ENCODE measurements around the gene DCTN2.

Gene DCTN2

DNA sequence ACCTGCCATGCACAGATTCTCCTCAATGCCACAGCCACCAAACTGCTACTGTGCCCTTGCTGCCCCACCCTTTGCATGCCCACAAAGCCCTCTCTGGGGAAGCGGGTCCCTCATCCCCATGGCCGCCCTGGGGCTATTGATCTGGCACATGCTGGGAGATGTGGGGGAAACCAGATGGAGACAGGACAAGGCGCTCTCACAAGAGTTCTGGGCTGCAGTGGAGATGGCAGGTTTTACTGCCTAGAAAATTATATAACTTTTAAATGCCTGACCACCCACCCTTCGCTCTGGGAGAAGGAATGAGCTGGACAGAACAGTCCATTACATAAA lies 33.4 kb upstream of the DCTN2 start:
- no peak for TF ChIP-seq FOXM1 (IDR thresholded peaks at IDR 0.05; ENCODE audit: borderline replicate concordance, low read depth)
- TF ChIP-seq USF1 (IDR thresholded peaks at IDR 0.05), result no peak
- no peak for TF ChIP-seq EP300 (IDR thresholded peaks at IDR 0.05; ENCODE audit: borderline replicate concordance)
- TF ChIP-seq EGR1 (IDR thresholded peaks at IDR 0.05), result no peak
- no peak for TF ChIP-seq ZBTB7A (IDR thresholded peaks at IDR 0.05; ENCODE audit: low read depth)
- TF ChIP-seq TCF12 (IDR thresholded peaks at IDR 0.05; ENCODE audit: low read depth), result no peak
- no peak for TF ChIP-seq YY1 (IDR thresholded peaks at IDR 0.05; ENCODE audit: low read depth)
- no peak for TF ChIP-seq RAD21 (IDR thresholded peaks at IDR 0.05; ENCODE audit: low read depth)
- no peak for TF ChIP-seq TAF1 (IDR thresholded peaks at IDR 0.05; ENCODE audit: low read depth)
- no peak for TF ChIP-seq TEAD4 (IDR thresholded peaks at IDR 0.05)
- no peak for TF ChIP-seq CREB1 (IDR thresholded peaks at IDR 0.05; ENCODE audit: low read depth)
- TF ChIP-seq MAX (IDR thresholded peaks at IDR 0.05), result no peak
- no peak for TF ChIP-seq NFIC (IDR thresholded peaks at IDR 0.05)
- TF ChIP-seq, protein P1, sequence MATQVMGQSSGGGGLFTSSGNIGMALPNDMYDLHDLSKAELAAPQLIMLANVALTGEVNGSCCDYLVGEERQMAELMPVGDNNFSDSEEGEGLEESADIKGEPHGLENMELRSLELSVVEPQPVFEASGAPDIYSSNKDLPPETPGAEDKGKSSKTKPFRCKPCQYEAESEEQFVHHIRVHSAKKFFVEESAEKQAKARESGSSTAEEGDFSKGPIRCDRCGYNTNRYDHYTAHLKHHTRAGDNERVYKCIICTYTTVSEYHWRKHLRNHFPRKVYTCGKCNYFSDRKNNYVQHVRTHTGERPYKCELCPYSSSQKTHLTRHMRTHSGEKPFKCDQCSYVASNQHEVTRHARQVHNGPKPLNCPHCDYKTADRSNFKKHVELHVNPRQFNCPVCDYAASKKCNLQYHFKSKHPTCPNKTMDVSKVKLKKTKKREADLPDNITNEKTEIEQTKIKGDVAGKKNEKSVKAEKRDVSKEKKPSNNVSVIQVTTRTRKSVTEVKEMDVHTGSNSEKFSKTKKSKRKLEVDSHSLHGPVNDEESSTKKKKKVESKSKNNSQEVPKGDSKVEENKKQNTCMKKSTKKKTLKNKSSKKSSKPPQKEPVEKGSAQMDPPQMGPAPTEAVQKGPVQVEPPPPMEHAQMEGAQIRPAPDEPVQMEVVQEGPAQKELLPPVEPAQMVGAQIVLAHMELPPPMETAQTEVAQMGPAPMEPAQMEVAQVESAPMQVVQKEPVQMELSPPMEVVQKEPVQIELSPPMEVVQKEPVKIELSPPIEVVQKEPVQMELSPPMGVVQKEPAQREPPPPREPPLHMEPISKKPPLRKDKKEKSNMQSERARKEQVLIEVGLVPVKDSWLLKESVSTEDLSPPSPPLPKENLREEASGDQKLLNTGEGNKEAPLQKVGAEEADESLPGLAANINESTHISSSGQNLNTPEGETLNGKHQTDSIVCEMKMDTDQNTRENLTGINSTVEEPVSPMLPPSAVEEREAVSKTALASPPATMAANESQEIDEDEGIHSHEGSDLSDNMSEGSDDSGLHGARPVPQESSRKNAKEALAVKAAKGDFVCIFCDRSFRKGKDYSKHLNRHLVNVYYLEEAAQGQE (IDR thresholded peaks at IDR 0.05; ENCODE audit: low read depth), result no peak
- TF ChIP-seq CEBPB (IDR thresholded peaks at IDR 0.05), result no peak

DNA sequence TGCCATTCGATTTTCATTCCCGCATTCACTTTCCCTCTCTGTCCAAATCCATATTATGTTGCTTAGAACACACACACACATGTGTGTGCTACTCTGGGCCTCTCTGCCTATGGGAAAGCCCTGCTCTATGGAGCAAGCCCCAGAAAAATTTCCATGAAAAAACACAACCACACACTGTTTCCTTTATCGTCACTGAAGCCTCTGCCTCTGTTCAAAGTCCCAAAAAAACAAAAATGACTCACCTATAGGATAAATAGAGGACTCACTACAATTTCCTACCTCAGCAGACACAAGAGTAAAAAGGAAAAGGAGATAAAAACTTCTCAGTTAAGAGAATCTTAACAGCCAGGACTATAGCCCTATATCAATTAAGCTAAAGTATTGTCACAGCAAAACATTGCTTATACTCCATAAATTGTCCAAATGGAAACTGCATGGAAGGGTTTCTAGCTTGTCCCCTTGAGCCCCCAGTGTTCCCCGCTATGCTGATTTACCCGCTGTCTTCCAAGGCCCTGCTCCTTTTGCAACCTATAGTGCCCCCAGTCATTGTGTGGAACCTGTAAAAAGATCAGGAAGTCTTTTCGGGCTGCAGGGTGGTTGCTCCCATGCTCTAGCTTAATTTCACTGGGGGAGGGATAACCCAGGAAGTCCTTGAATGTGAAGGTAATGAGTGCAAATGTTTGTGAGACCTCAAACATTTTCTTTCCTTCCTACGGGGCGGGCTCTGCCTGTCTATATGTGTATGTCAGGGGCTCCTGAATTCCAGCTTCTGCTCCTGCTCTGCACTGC lies 32.9 kb upstream of the DCTN2 start:
- TF ChIP-seq EGR1 (IDR thresholded peaks at IDR 0.05) (no peak), TAF1 (IDR thresholded peaks at IDR 0.05; ENCODE audit: low read depth) (no peak), MAX (IDR thresholded peaks at IDR 0.05) (no peak), YY1 (IDR thresholded peaks at IDR 0.05; ENCODE audit: low read depth) (no peak), EP300 (IDR thresholded peaks at IDR 0.05; ENCODE audit: borderline replicate concordance) (no peak), TEAD4 (IDR thresholded peaks at IDR 0.05) (no peak), NFIC (IDR thresholded peaks at IDR 0.05) (no peak), TCF12 (IDR thresholded peaks at IDR 0.05; ENCODE audit: low read depth) (no peak), CREB1 (IDR thresholded peaks at IDR 0.05; ENCODE audit: low read depth) (no peak), FOXM1 (IDR thresholded peaks at IDR 0.05; ENCODE audit: borderline replicate concordance, low read depth) (no peak), CEBPB (IDR thresholded peaks at IDR 0.05) (no peak)
- TF ChIP-seq, protein P1 (IDR thresholded peaks at IDR 0.05; ENCODE audit: low read depth), result no peak

GRCh38 chr12:57579011-57579410 lies 32.0 kb upstream of the DCTN2 start:
- no peak for TF ChIP-seq TEAD4 (IDR thresholded peaks at IDR 0.05)
- no peak for TF ChIP-seq USF1 (IDR thresholded peaks at IDR 0.05)
- no peak for TF ChIP-seq EP300 (IDR thresholded peaks at IDR 0.05; ENCODE audit: borderline replicate concordance)
- no peak for TF ChIP-seq NFIC (IDR thresholded peaks at IDR 0.05)
- no peak for TF ChIP-seq TCF12 (IDR thresholded peaks at IDR 0.05; ENCODE audit: low read depth)
- no peak for TF ChIP-seq MAX (IDR thresholded peaks at IDR 0.05)
- TF ChIP-seq YY1 (IDR thresholded peaks at IDR 0.05; ENCODE audit: low read depth), result no peak

DNA sequence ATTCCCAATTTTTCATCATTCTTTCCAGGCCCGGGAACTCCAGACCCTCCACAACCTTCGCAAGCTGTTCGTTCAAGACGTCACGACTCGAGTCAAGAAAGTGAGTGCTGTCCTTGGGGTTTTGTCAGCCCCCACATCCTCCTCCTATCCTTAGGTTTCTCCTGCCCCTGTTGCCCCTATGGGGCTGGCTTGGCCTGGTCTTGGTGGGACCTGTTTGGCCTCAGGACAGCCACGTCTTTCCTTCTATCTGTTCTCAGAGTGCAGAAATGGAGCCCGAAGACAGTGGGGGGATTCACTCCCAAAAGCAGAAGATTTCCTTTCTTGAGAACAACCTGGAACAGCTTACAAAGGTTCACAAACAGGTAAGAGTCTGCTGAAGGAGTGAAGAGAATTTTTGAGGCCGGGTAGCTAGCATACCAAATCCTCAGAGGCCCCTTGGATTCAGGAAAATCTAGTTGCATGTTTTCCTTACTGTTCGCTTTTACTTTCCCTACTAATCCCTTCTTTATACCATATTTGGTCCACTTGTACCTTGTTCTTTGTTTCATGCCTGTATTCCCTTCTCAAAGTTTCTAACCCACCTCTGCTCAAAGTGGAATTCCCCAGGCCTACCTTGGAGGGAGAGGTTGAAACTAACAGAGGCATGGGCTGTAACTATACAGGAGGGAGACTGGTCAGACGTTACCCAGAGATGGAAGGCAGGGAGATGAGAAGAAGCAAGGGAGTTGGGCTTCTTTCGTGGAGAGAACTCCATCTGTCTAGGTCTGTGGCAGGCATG lies 31.2 kb upstream of the DCTN2 start:
- no peak for TF ChIP-seq CREB1 (IDR thresholded peaks at IDR 0.05; ENCODE audit: low read depth)
- no peak for TF ChIP-seq TEAD4 (IDR thresholded peaks at IDR 0.05)
- no peak for TF ChIP-seq EP300 (IDR thresholded peaks at IDR 0.05; ENCODE audit: borderline replicate concordance)
- TF ChIP-seq MAX (IDR thresholded peaks at IDR 0.05), result no peak
- TF ChIP-seq TAF1 (IDR thresholded peaks at IDR 0.05; ENCODE audit: low read depth), result no peak
- no peak for TF ChIP-seq USF1 (IDR thresholded peaks at IDR 0.05)
- TF ChIP-seq EGR1 (IDR thresholded peaks at IDR 0.05), result no peak
- TF ChIP-seq TCF12 (IDR thresholded peaks at IDR 0.05; ENCODE audit: low read depth), result no peak
- TF ChIP-seq YY1 (IDR thresholded peaks at IDR 0.05; ENCODE audit: low read depth), result no peak
- TF ChIP-seq RAD21 (IDR thresholded peaks at IDR 0.05; ENCODE audit: low read depth), result no peak
